Ovary (tissue), 9 donors: ENCODE measurements around the gene SESTD1. TPM values are rescaled to one million over a fixed set of nuclear protein-coding genes. Genes with fewer than 3 reads are reported as not detected.

Experiments used
- DNase-seq, 5 donors: peaks; one replicate each; pipeline ENCODE4 v3.0.0-alpha.2; 2019 to 2020
- H3K27ac ChIP-seq, 2 donors: fragments of 200-600 bp; one replicate each; pipeline versions ENCODE4 v1.5.1 to v1.8.0; 2019 to 2022
- H3K27me3 ChIP-seq: fragments of 200-600 bp; one replicate; pipeline ENCODE4 v1.8.0; 2022
- H3K36me3 ChIP-seq: fragments of 200-600 bp; sonication (generic); one replicate; pipeline ENCODE4 v1.5.1; 2019
- H3K4me1 ChIP-seq: one replicate; pipeline ENCODE4 v1.8.1; 2013; ENCODE audit warnings: mild to moderate bottlenecking, moderate library complexity; ENCODE audit not compliant: insufficient read depth
- H3K4me3 ChIP-seq: fragments of 200-600 bp; sonication (generic); one replicate; pipeline ENCODE4 v1.5.1; 2017
- H3K9me3 ChIP-seq, 2 donors: fragments of 200-600 bp in 1 of 2; sonication (generic) in 1 of 2; one replicate each; pipeline versions ENCODE4 v1.5.1 to v1.8.1; 2013 to 2019; ENCODE audit warnings: mild to moderate bottlenecking in 1 of 2, moderate library complexity in 1 of 2
- CTCF ChIP-seq, 3 donors: fragments of 450-650 bp in 2 of 3; fragments of 200-600 bp in 1 of 3; IDR thresholded peaks; one replicate each; pipeline versions ENCODE4 v1.5.1 to v1.8.0; 2016 to 2022; ENCODE audit warnings: antibody characterized with exemption in 3 of 3, mild to moderate bottlenecking in 1 of 3
- EP300 ChIP-seq: sonication (generic); formaldehyde crosslinking; IDR thresholded peaks from one replicate; pipeline ENCODE4 v1.6.1; 2017; ENCODE audit warnings: antibody characterized with exemption
- POLR2A ChIP-seq: fragments of 450-650 bp; IDR thresholded peaks from one replicate; pipeline ENCODE4 v1.6.1; 2017; ENCODE audit warnings: antibody characterized with exemption, mild to moderate bottlenecking, moderate library complexity
- WGBS, 3 donors: extraction: QIAGEN DNeasy Blood & Tissue Kit in 1 of 3; methylation state at CpG; one replicate each; pipeline versions ENCODE4 v1.1.5 to v1.1.7; 2013 to 2017; 5-methylcytosine and 5-hydroxymethylcytosine counted together
- intact Hi-C, 4 donors: fragments of 100-400 bp; cut with DNase I; formaldehyde crosslinking; loops; one replicate each; pipeline versions ENCODE4 v1.11.0 to v1.15.1; 2022 to 2023
- polyA plus RNA-seq, 2 donors: library from polyadenylated mRNA; stranded (reverse); fragments of 200-250 nt in 1 of 2; fragments of 350-450 nt in 1 of 2; fragmentation: Illumina TruSeq in 1 of 2; extraction: RNeasy Lipid Tissue Mini Kit (QIAGEN cat#74804) in 1 of 2; gene quantifications; one replicate each; pipeline ENCODE4 v1.2.3, GENCODE V29; 2013 to 2014
- total RNA-seq, 7 donors: library from RNA; depleted of rRNA in 2 of 7; stranded (reverse); fragments of >200 nt in 2 of 7; fragmentation: NEBNext Ultra II Directional in 3 of 7; extraction: Animal tissue kit (Norgen Biotek cat#: 25700) in 3 of 7; gene quantifications; one replicate each; pipeline versions ENCODE4 v1.1.0 to v1.2.4, GENCODE V29; 2016 to 2023
- donor health status: DM: no; HTN: no; CAD: no; lungs with moderate emphysema.
- donor health status: DM: no; HTN: no; CAD: no.
- donor health status: Bipolar disorder and iron deficiency.
- donor health status: DM: yes; HTN: yes; CAD: no.
- donor health status: DM: no; HTN: no; CAD: no.
- donor health status: DM: yes; HTN: yes; CAD: no.

The SESTD1 gene
- total and polyA plus RNA-seq, 9 donors, result 6.9 to 54.2 (median 39.3) TPM

DNA sequence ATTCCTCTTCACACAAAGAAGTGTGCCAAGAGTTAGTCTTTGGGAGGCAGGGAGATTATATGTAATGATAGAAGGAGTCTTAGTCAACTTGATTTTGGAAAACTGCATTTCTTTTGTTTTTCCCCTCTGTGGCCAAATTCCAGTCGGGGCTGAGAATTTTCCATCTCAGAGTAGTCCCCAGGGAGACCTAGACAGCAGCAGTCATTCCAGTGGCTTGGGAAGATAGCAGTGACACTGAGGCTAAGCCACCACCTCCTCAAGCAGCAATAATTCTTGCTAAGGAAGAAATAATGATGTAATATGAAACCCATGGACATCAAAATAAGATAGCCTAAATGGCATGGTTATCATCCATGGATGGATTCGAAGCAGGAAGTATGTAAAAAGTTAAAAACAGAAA, 193.7 kb downstream of the SESTD1 start:
- no peaks in the 10 kb centered on the region for H3K36me3 ChIP-seq
- no peaks in the 10 kb centered on the region for H3K27me3 ChIP-seq
- TF ChIP-seq CTCF (IDR thresholded peaks at IDR 0.05) (no peak), EP300 (no peak), POLR2A (no peak)
- DNase-seq, result no peak
- no peaks in the 10 kb centered on the region for H3K4me1 ChIP-seq
- H3K9me3 ChIP-seq, result no peaks in the 10 kb centered on the region
- WGBS, 3 donors, result 38 to 68% (median 41%) methylated on average over 2 of the region's 2 CpGs
- intact Hi-C loops, result no loop called here
- H3K4me3 ChIP-seq, result no peak overlapping the region
- H3K27ac ChIP-seq, result no peak overlapping the region

GRCh38 chr2:179069685-179070084, 194.9 kb downstream of the SESTD1 start:
- H3K27ac ChIP-seq, result no peak overlapping the region
- no peak for DNase-seq
- TF ChIP-seq POLR2A, result no peak
- TF ChIP-seq EP300, result no peak
- no peak for TF ChIP-seq CTCF (IDR thresholded peaks at IDR 0.05)
- no peaks in the 10 kb centered on the region for H3K4me1 ChIP-seq
- WGBS, 3 donors, result 87 to 94% (median 93%) methylated on average over 1 of the region's 1 CpG
- no peak overlapping the region for H3K4me3 ChIP-seq
- H3K9me3 ChIP-seq, result no peaks in the 10 kb centered on the region
- no peaks in the 10 kb centered on the region for H3K36me3 ChIP-seq
- no peaks in the 10 kb centered on the region for H3K27me3 ChIP-seq
- intact Hi-C loops, result no loop called here

DNA sequence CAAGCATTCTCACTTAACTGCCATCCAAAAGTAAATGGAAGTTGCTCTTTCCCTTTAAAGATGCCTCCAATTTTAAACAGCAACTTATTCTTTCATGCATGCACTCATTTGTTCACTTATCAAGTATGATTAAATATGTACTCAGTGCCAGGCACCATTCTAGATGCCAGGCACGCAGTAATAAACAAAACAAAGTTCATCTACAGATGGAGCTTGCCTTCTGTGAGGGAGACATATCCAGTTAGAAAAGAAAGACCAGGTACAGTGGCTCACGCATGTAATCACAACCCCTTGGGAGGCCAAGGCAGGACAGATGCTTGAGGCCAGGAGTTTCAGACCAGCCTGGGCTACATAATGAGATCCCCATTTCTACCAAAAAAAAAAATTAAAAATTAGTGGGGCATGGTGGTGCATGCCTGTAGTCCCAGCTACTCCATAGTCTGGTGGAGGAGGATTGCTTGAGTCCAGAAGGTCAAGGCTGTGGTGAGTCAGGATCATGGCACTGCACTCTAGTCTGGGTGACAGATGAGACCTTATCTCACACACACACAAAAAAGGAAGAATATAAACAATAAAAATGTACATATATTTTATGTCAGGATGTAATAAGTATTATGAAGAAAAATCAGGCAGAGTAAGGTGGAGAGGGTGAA, 195.5 kb downstream of the SESTD1 start:
- H3K4me1 ChIP-seq, result no peaks in the 10 kb centered on the region
- no peaks in the 10 kb centered on the region for H3K36me3 ChIP-seq
- no peak overlapping the region for H3K4me3 ChIP-seq
- DNase-seq, result no peak
- WGBS, 3 donors, result 66 to 77% (median 76%) methylated on average over 2 of the region's 2 CpGs
- TF ChIP-seq EP300, result no peak
- TF ChIP-seq CTCF (IDR thresholded peaks at IDR 0.05), result no peak
- no peak for TF ChIP-seq POLR2A
- H3K9me3 ChIP-seq, result no peaks in the 10 kb centered on the region
- H3K27ac ChIP-seq, result no peak overlapping the region
- intact Hi-C loops, result no loop called here
- no peaks in the 10 kb centered on the region for H3K27me3 ChIP-seq

GRCh38 chr2:179059026-179059700, 205.5 kb downstream of the SESTD1 start:
- 75 to 86% (median 80%) methylated on average over 2 of the region's 2 CpGs for WGBS, 3 donors
- H3K9me3 ChIP-seq, result no peaks in the 10 kb centered on the region
- intact Hi-C loops, result no loop called here
- no peaks in the 10 kb centered on the region for H3K27me3 ChIP-seq
- TF ChIP-seq POLR2A, result no peak
- no peak for TF ChIP-seq CTCF (IDR thresholded peaks at IDR 0.05)
- no peak for TF ChIP-seq EP300
- H3K36me3 ChIP-seq, result no peaks in the 10 kb centered on the region
- peaks cover 2% of the 10 kb centered on the region for H3K4me1 ChIP-seq
- H3K4me3 ChIP-seq, result no peak overlapping the region
- no peak overlapping the region for H3K27ac ChIP-seq
- no peak for DNase-seq
